NCI-H748 (cell line): ENCODE measurements around the gene TOB1.

ENCODE experiments used
- DNase-seq: peaks from one replicate; lab custom pipeline; 2025; ENCODE audit not compliant: unreplicated experiment; lab: John Stamatoyannopoulos, UW

Gene TOB1

GRCh38 chr17:50866261-50866949 is at the start of gene TOB1:
Gene TOB1 (minus strand): TSS chr17:50866354. CDS start chr17:50864017, 2,337 bp downstream.
- peak; percentile 99 for DNase-seq

GRCh38 chr17:50914505-50915063 is 48.4 kb upstream of the TOB1 start:
- DNase-seq: no peak

GRCh38 chr17:50913120-50913519 is 47.0 kb upstream of the TOB1 start:
- no peak for DNase-seq

- no peak for DNase-seq
Observed at GRCh38 chr17:50911890-50912289, 45.7 kb upstream of the TOB1 start.

- DNase-seq: no peak
Observed at GRCh38 chr17:50911450-50911849, 45.3 kb upstream of the TOB1 start.

GRCh38 chr17:50909765-50910605 is 43.8 kb upstream of the TOB1 start:
- no peak for DNase-seq

- DNase-seq: peak; percentile 9
Observed at GRCh38 chr17:50908860-50909764, 43.0 kb upstream of the TOB1 start.

GRCh38 chr17:50908140-50908859 is 42.1 kb upstream of the TOB1 start:
- DNase-seq: no peak

GRCh38 chr17:50906443-50906842 is 40.3 kb upstream of the TOB1 start:
- no peak for DNase-seq

- peak; percentile 33 for DNase-seq
Observed at GRCh38 chr17:50905460-50905803, 39.3 kb upstream of the TOB1 start.

GRCh38 chr17:50904518-50905459 is 38.6 kb upstream of the TOB1 start:
- DNase-seq: no peak

- no peak for DNase-seq
Observed at GRCh38 chr17:50903604-50904517, 37.7 kb upstream of the TOB1 start.

GRCh38 chr17:50902372-50903353 is 36.5 kb upstream of the TOB1 start:
- no peak for DNase-seq

GRCh38 chr17:50900383-50900892 is 34.3 kb upstream of the TOB1 start:
- no peak for DNase-seq

- no peak for DNase-seq
Observed at GRCh38 chr17:50899559-50900319, 33.6 kb upstream of the TOB1 start.

- DNase-seq: no peak
Observed at GRCh38 chr17:50899005-50899460, 32.9 kb upstream of the TOB1 start.
